A673 (cell line): ENCODE data around the gene CAMK2A.

Experiments used
- CTCF ChIP-seq: fragments of 300-800, 200-600 bp; sonication (generic); conservative IDR thresholded peaks from 2 replicates; pipeline ENCODE4 v1.5.1; 2017; ENCODE audit warnings: low read depth, mild to moderate bottlenecking, antibody characterized with exemption, low read length, moderate library complexity, mixed read lengths
- EZH2 ChIP-seq: fragments of 200-600 bp; sonication (generic); IDR thresholded peaks from 2 replicates; pipeline ENCODE4 v1.6.1; 2017; ENCODE audit warnings: borderline replicate concordance, low read depth, mild to moderate bottlenecking, mixed read lengths, antibody characterized with exemption, low read length; ENCODE audit not compliant: poor library complexity, severe bottlenecking

- TF ChIP-seq CTCF (no peak), EZH2 (no peak)
Measured at GRCh38 chr5:150288791-150289190, 782 bp downstream of the CAMK2A start.
